Posterior vena cava (tissue), 2 donors: ENCODE results near the gene NCKAP5. TPM values are rescaled to one million over a fixed set of nuclear protein-coding genes. Genes with fewer than 3 reads are reported as not detected.

ENCODE experiments used
- DNase-seq: peaks from one replicate; pipeline ENCODE4 v3.0.0-alpha.2; 2020; ENCODE audit warnings: low spot score
- intact Hi-C, 2 donors: fragments of 100-400 bp; cut with DNase I; formaldehyde crosslinking; loops; one replicate each; pipeline versions ENCODE4 v1.14.1 to v1.14.2; 2022 to 2023
- long read RNA-seq, 2 donors: library from polyadenylated mRNA; unstranded; transcript quantifications; one replicate each; pipeline ENCODE4 v2.0.0, GENCODE V29; 2020 to 2021
- total RNA-seq, 2 donors: library from RNA; stranded (reverse); fragmentation: NEBNext Ultra II Directional; extraction: Animal tissue kit (Norgen Biotek cat#: 25700); gene quantifications; one replicate each; pipeline ENCODE4 v1.2.1, GENCODE V29; 2021
- donor health status: DM: yes; HTN: yes; CAD: no.
- donor health status: DM: yes; HTN: yes; CAD: no.

Gene NCKAP5
- total RNA-seq: 1 to 10 TPM; 2.0 to 2.1 TPM
- long read RNA-seq, donor 1, partial matches to known transcripts: 0 of 2 reads
- long read RNA-seq, donor 1, other reads (novel, unspliced or antisense): 2 of 2 reads
- long read RNA-seq, donor 2: 0 reads

GRCh38 chr2:133568172-133568571, at the start of gene NCKAP5:
NCKAP5 (minus strand) TSS chr2:133568463; CDS start chr2:133517526, 50,937 bp downstream.
- no peak for DNase-seq
- intact Hi-C loops: no loop called here

- DNase-seq: no peak
- intact Hi-C loops: no loop called here
These were observed 41.4 kb upstream of the NCKAP5 start for GRCh38 chr2:133609664-133610063.

DNA sequence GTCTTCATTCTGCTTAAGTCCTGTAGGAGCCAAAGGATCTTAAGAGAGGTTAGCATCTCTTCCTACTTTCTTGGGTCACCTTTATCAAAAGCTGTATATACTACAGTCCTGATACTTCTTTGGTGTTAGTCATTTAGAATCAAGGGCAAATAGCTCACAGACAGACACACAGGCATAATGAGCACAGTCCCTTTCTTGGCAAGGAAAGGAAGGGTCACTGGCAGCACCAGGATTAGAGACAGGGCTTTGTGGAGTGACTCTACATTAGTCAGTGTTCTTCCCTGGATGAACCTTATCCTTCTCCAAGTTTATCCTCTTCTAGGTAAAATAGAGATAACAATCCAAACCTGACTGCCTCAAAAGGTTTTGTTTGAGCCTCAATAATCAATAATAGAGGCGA, 40.0 kb upstream of the NCKAP5 start:
- intact Hi-C loops: no loop called here
- no peak for DNase-seq

GRCh38 chr2:133607679-133608078, 39.4 kb upstream of the NCKAP5 start:
- no peak for DNase-seq
- intact Hi-C loops: no loop called here

- intact Hi-C loops: no loop called here
- no peak for DNase-seq
These were observed 38.4 kb upstream of the NCKAP5 start for GRCh38 chr2:133606616-133607015.

GRCh38 chr2:133605766-133606137, 37.5 kb upstream of the NCKAP5 start:
- intact Hi-C loops: no loop called here
- DNase-seq: no peak

DNA sequence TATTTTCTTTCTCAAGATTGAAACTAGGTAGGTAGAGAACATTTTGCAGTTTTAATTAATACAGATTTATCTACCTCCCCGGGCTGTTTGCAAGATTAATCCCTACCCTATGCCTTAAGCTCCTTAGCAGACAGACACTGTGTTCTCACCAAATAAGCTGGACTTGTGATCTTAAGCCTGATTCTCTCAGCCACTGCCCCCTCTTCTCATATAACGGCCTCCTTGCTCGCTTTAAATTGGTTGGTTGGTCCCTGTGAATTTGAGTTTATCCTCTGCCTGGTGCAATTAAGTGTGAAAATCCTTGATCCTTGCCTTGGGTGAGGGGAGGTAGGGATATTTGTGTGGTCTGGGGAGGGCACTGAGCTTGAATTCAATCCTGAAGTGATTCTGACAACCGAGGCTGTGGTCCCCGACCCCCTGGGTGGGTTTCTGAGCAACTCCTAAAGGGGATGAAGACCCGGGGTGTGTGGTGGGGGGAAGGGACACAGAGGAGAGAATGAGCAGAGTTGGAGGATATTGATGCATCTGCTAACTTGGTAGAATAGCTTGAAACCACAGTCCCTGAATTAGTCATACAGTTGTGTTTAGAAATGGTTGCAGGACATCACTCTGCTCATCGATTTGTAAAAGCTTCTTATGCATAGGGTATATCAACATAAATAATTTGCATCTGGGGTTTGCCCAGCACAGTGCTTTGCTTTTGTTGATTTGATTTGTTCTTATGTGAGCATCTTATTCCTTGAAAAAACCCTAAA, 36.9 kb upstream of the NCKAP5 start:
- no peak for DNase-seq
- intact Hi-C loops: no loop called here

DNA sequence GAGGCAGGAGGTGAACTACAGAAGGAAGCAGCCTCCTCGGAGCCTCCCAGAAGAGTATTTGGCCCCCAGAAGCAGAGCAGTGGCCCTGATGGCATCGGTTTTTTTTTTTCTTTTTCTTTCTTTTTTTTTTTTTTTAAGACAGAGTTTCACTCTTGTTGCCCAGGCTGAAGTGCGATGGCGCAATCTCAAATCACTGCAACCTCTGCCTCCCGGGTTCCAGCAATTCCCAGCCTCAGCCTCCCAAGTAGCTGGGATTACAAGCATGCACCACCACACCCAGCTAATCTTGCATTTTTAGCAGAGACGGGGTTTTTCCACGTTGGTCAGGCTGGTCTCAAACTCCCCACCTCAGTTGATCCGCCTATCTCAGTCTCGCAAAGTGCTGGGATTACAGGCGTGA, 34.8 kb upstream of the NCKAP5 start:
- intact Hi-C loops: no loop called here
- no peak for DNase-seq

DNA sequence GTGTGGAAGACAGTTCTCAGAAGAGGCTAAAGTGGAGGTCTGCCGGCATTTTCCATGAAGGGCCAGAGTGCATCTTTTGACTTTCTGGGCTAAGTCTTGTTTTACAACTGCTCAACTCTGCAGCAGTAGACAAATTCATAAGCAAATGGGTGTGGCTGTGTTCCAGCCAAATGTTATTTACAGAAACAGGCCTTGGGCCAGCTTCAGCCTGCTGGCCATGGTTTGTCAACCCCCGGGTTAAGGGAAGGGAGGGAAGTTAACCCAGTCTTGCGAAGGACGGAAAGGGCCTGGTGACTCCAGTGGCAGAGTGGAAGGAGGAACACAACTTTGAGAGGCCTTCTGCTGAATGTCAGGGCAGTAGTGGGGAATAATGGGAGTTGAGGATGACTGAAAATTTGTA, 34.3 kb upstream of the NCKAP5 start:
- no peak for DNase-seq
- intact Hi-C loops: no loop called here

DNA sequence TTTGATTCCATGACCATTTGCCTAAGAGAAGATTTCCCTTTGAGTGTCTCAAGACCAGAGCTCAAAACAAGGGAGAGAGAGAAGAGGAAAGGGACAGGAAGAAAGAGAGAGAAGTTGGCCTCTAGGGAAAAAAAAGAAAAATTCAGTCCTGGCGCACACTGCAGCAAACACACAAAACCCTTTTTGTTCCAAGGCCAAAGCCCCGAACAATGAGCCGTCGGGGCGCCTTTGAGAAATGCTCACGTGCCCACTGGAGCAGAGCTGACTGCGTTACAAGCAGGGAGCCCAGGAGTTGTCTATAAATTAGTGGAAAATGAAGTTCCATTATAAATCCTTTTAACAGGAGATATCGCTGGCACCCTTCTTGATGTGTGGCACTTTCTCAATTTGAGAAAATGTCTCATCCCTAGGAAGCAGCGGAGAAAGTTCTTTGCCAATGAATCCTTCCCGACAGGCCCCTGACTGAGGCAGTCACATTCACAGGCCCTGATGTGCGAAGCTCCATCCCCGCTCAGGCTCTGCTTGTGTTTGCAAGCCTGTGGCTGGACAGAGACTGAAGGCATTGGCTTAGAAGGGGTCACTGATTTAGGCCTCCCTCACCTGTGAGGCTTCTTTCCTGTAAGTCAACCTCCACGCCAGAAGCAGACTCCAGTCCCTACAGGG, 32.1 kb upstream of the NCKAP5 start:
- intact Hi-C loops: no loop called here
- DNase-seq: no peak

DNA sequence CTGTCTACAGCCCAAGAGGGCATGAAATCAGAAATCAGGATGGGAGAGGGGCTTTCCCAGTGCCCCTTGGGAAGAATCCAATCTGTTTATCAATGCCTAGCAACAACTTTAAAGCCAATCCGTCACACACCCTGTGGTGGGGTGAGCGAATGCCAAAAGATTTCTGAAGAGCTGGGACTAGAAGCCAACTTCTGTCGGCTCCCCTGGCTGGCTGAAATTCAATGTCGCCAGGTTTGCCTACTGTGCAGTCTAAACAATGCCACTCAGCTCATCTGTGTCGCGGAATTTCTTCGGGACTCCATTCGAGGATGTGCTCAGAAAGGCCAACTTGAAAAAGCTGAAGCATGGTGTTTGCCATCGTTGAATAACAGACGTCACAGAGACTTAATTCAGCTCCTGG, 31.5 kb upstream of the NCKAP5 start:
- no peak for DNase-seq
- intact Hi-C loops: no loop called here

GRCh38 chr2:133599211-133599803, 31.0 kb upstream of the NCKAP5 start:
- DNase-seq: no peak
- intact Hi-C loops: no loop called here

- no peak for DNase-seq
- intact Hi-C loops: no loop called here
These were observed 30.5 kb upstream of the NCKAP5 start for GRCh38 chr2:133598769-133599168.

DNA sequence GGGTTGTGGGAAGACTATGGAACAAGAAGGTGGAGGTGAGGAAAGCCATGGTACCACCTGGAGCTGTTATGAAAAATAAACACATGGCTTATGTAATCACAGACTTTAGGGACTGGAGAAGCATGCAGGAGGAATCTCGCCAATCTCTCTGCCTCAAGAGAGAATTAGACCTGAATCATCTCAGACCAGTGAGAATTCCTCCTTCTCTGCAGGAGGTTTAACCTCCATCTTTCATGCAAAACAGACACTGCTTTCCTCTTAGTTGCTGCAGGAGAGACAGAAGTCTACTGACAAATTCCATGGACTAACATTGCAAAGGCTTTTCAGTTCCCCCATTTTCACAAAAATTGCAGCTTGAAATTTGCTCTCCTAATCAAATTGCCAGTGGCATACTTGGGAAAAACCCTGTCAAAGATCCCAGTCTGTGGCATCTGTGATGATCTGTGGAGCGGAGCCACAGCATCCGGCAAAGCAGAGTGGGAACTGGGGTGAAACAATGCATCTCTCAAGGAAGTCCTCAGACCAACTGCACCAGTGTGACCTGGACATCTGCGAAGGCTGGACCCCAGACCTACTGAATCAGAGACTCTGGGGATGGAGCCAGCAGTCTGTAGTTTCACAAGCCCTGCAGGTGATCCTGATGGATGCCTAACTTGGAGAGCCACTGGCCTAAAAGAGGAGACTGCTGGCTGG, 28.6 kb upstream of the NCKAP5 start:
- DNase-seq: no peak
- intact Hi-C loops: no loop called here

DNA sequence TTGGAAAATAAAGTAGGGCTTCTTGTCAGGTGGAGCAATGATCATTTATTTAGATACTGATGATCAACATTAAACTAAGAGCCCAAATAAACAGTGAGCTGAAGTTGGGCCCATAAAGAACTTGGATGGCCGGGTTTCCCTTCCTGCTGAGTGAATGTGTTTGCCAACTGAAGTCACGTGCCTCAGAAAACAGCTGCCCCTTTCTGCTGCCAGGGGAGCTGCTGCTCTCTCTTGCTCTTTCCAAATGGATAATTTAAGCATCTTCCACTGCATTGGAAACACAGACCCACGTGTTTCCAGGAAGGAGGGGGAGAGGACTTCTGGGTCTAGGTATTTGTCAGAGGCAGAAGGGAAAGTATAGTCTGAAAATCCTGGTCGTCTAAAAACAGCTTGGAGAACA, 22.9 kb upstream of the NCKAP5 start:
- intact Hi-C loops: loop anchor here in 1 of 2 donors (1.0 kb wide), 1 partner anchor 43 kb away; no protein-coding TSS in a partner anchor
- no peak for DNase-seq

DNA sequence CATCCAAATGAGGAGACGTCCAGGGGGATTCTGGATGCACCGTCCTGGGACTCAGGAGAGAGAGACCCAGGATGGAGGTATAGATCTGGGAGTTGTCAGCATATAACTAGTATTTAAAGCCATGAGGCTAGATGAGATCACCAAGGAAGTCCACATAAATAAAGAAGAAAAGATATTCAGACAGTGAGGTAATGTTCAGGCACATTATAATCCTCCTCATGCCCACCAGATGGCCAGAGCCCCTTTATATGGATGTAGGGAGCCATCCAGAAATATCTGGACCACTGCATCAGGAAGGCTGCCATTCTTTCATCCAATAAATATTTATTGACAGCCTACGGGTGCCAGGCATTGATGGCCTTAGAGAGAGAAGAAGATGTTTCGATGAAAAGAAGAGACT, 21.2 kb upstream of the NCKAP5 start:
- no peak for DNase-seq
- intact Hi-C loops: no loop called here

GRCh38 chr2:133588144-133588543, 19.9 kb upstream of the NCKAP5 start:
- no peak for DNase-seq
- intact Hi-C loops: no loop called here

DNA sequence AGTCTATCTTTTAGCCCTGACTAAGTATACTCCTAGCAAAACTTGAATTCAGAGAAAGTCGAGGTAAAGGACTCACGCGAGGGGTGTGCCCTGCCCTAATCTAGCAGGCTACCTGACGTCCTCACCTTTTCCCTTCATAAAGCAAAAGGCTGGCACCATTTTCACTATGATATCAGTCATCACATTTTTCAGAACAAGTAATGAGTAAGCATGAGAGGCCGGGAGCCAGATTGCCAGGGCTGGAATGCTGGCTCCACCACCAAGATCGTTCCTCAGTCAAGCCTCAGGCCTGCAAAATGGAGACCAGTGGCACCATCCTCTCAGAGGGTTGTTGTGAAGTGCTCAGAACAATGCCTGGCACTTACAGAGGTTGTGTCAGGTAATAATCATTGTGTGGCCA, 18.7 kb upstream of the NCKAP5 start:
- peak; percentile 67 for DNase-seq
- intact Hi-C loops: no loop called here

DNA sequence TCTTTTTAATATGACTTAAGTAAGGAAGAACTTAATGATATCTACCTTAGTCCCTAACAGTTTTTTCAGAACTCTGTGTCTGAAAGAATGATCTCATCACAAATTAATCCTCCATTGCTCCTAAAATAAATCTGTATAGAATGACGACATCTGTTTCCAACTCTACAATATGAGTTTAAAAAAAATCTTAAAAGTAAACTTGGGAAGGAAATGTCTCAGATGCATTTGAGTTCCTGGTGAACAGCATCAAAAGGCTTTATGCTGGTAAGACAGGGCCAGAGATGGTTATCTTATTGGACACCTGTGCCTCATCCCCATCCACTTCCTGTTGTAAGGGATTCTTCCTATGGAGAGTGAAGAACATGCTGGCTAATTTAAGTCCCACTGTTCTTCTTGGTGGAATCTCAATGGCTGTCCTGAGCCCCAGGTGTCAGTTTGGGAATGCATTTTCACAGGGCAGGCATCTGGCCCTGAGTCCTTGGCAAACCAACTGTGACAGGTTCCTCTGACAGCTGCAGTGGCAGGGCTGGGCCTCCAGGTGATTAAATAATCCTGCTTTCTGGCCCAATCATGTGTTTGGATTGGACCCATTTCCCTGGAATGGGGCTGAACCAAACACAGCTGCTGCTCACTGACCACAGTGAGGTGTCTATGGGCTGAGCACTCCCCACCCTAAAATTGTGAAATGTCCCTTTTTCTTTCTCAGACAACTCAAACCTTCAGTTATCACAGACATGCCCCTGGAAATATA, 12.9 kb upstream of the NCKAP5 start:
- intact Hi-C loops: no loop called here
- no peak for DNase-seq
